ENCODE results near the gene AMPD2.
"Not testable (repeated sequence)": the region's sequence is repeated elsewhere in the genome, so short reads cannot be mapped to it uniquely, and the experiment has no call there.

The AMPD2 gene

GRCh38 chr1:109657970-109658369 lies 38.3 kb downstream of the AMPD2 start:
- FAIRE-seq = no peak
- TF ChIP-seq POLR2AphosphoS5 (IDR thresholded peaks at IDR 0.05; ENCODE audit: low read depth, low read length) (no peak), POLR2A (IDR thresholded peaks at IDR 0.05; ENCODE audit: low read depth, low read length) (no peak), TAF1 (IDR thresholded peaks at IDR 0.05; ENCODE audit: borderline replicate concordance, low read depth, low read length) (no peak)
- DNase-seq (ENCODE audit: insufficient read length) = no peak

GRCh38 chr1:109658533-109659042 lies 39.0 kb downstream of the AMPD2 start:
- TF ChIP-seq POLR2A (IDR thresholded peaks at IDR 0.05; ENCODE audit: low read depth, low read length) = no peak
- TF ChIP-seq POLR2AphosphoS5 (IDR thresholded peaks at IDR 0.05; ENCODE audit: low read depth, low read length) = no peak
- TF ChIP-seq TAF1 (IDR thresholded peaks at IDR 0.05; ENCODE audit: borderline replicate concordance, low read depth, low read length) = no peak
- FAIRE-seq = no peak
- no peak for DNase-seq (ENCODE audit: insufficient read length)

DNA sequence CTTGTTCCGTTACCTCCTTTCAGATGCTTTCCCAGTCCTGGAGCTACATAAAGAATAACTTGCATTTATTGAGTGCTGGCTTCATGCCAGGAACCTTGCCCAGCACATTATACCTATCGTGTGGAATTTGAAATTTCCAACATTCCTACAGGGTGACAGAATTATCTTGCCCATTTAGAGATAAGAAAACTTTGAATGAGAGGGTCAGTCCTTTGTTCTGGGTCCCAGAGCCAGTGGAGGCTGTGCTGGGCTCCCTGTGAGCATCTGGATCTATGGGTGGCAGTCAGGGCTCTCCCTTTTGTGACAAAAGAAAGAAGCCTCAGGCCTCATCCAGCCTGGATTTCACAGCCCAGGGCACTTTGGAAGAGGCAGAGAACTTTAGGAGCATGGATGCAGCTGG lies 39.5 kb downstream of the AMPD2 start:
- TF ChIP-seq POLR2A (IDR thresholded peaks at IDR 0.05; ENCODE audit: low read depth, low read length) (no peak), TAF1 (IDR thresholded peaks at IDR 0.05; ENCODE audit: borderline replicate concordance, low read depth, low read length) (no peak), POLR2AphosphoS5 (IDR thresholded peaks at IDR 0.05; ENCODE audit: low read depth, low read length) (no peak)
- DNase-seq (ENCODE audit: insufficient read length) (no peak), FAIRE-seq (no peak)

DNA sequence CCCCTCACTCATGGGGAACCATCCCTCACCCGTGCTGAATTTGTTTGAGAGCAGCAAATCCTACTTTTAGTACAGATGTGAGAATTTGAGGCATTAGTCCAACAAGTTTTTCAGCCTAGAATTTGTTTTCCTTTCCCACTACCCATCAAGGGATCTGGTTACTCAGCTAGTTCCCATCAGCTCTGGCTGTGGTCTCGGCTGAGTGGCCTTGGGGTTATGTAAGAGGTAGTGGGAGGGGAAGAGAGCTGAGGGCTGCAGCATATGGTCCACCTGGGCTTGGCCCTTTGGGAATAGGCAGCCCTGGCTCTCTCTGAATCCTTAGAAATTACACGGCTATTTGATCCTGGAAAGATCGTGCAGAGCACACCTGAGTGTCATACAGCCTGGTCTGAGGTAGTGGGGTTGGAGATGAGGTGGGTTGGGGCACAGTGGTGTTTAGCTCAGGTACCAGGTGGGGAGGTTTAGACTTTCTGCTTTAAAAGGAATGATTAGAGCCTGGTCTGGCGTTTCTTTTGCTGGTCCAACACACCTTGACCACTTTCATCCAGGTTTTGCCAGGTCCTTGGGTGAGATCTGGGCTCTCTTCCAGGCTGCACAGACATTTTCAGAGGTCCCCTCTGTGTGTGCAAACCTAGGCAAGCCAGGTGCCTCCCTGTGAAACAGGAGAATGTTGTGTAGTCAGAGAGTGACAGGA lies 40.5 kb downstream of the AMPD2 start:
- DNase-seq (ENCODE audit: insufficient read length) = no peak
- no peak for FAIRE-seq
- TF ChIP-seq POLR2A (IDR thresholded peaks at IDR 0.05; ENCODE audit: low read depth, low read length) (no peak), POLR2AphosphoS5 (IDR thresholded peaks at IDR 0.05; ENCODE audit: low read depth, low read length) (no peak), TAF1 (IDR thresholded peaks at IDR 0.05; ENCODE audit: borderline replicate concordance, low read depth, low read length) (no peak)

DNA sequence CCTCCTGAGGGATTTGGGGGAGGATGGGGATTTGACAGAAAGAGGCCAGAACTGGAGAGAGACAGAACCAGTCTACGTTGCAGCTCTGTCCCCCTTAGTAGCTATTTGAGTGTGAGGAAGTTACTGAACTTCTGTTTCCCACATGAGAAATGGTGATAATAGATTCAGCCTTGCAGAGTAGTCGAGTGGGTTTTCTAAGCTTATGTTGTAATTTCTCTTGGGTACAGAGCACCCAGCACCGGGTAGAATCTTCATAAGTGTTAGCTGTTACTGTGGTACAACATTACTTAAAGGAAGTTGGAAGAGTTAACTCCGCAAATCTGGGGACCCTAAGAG lies 41.0 kb downstream of the AMPD2 start:
- not testable (repeated sequence) for DNase-seq (ENCODE audit: insufficient read length); FAIRE-seq

- TF ChIP-seq POLR2A (IDR thresholded peaks at IDR 0.05; ENCODE audit: low read depth, low read length) = no peak
- TF ChIP-seq TAF1 (IDR thresholded peaks at IDR 0.05; ENCODE audit: borderline replicate concordance, low read depth, low read length) = no peak
- TF ChIP-seq POLR2AphosphoS5 (IDR thresholded peaks at IDR 0.05; ENCODE audit: low read depth, low read length) = no peak
- DNase-seq (ENCODE audit: insufficient read length) = no peak
- no peak for FAIRE-seq
These were observed 41.8 kb downstream of the AMPD2 start for GRCh38 chr1:109661391-109661790.

- TF ChIP-seq POLR2AphosphoS5 (IDR thresholded peaks at IDR 0.05; ENCODE audit: low read depth, low read length) (no peak), TAF1 (IDR thresholded peaks at IDR 0.05; ENCODE audit: borderline replicate concordance, low read depth, low read length) (no peak), POLR2A (IDR thresholded peaks at IDR 0.05; ENCODE audit: low read depth, low read length) (no peak)
- FAIRE-seq = no peak
- DNase-seq (ENCODE audit: insufficient read length) = no peak
These were observed 45.0 kb downstream of the AMPD2 start for GRCh38 chr1:109664671-109665070.

DNA sequence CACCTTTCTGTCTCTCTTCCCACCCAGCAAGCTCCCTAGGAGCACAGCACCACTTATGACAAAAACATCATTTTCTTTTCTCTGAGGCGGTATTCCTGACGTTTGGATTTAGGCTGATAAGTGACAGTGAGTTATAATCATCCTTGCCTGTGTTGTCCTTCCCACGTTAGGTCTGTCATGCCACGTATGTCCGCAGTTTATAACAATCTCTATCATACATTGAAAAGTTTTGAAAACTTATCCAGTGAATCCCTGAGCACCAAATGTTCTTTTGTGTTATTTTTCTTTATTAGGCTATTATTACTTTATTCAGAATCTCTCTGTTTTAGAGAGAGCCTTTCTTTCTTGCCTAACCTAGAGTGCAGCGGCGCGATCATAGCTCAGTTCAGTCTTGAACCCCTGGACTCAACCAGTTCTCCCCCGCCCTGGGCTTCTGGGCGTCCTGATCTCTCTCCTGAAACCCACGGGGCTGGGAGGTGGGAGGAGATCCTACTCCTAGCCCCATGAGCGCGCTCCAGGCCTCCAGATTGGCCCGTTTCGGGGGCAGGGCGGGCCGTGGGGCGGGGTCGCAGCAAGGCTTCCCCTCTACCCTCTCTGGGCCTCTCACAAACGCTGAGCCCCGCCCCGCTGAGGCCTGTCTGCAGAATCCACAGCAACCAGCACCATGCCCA lies 48.0 kb downstream of the AMPD2 start, which contains the start of gene GSTM2:
Gene GSTM2 (plus strand): TSS at position 606 of the 671 bp plus-strand sequence. CDS start 59 bp downstream, at position 665.
- TF ChIP-seq POLR2A (IDR thresholded peaks at IDR 0.05; ENCODE audit: low read depth, low read length) (no peak), TAF1 (IDR thresholded peaks at IDR 0.05; ENCODE audit: borderline replicate concordance, low read depth, low read length) (no peak), POLR2AphosphoS5 (IDR thresholded peaks at IDR 0.05; ENCODE audit: low read depth, low read length) (no peak)
- DNase-seq (ENCODE audit: insufficient read length) (peak; percentile 72), FAIRE-seq (peak; percentile 38)

- TF ChIP-seq TAF1 (IDR thresholded peaks at IDR 0.05; ENCODE audit: borderline replicate concordance, low read depth, low read length) = no peak
- no peak for TF ChIP-seq POLR2A (IDR thresholded peaks at IDR 0.05; ENCODE audit: low read depth, low read length)
- TF ChIP-seq POLR2AphosphoS5 (IDR thresholded peaks at IDR 0.05; ENCODE audit: low read depth, low read length) = no peak
- FAIRE-seq (no peak), DNase-seq (ENCODE audit: insufficient read length) (no peak)
These were observed 48.6 kb downstream of the AMPD2 start for GRCh38 chr1:109668123-109668775.

DNA sequence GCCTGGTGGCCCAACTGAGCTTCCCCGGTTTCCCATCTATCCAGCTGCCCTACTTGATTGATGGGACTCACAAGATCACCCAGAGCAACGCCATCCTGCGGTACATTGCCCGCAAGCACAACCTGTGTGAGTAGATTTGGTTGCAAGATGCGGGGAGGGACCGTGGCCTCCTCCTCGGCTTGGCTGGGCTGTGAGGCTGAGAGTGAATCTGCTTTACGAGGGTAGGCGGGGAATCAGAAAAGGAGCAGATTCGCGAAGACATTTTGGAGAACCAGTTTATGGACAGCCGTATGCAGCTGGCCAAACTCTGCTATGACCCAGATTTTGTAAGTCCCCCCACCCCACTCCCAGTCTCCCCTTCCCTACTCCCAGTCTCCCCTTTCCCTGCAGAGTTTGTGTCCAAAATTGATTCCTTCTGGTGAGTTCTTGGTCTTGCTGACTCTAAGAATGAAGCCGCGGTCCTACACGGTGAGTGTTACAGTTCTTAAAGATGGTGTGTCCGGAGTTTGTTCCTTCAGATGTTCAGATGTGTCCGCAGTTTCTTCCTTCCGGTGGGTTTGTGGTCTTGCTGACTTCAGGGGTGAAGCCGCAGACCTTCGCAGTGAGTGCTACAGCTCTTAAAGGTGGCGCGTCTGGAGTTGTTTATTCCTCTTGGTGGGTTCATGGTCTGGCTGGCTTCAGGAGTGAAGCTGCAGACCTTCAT lies 49.8 kb downstream of the AMPD2 start:
- TF ChIP-seq POLR2AphosphoS5 (IDR thresholded peaks at IDR 0.05; ENCODE audit: low read depth, low read length) = no peak
- no peak for TF ChIP-seq TAF1 (IDR thresholded peaks at IDR 0.05; ENCODE audit: borderline replicate concordance, low read depth, low read length)
- no peak for TF ChIP-seq POLR2A (IDR thresholded peaks at IDR 0.05; ENCODE audit: low read depth, low read length)
- DNase-seq (ENCODE audit: insufficient read length) (no peak), FAIRE-seq (no peak)

- DNase-seq (ENCODE audit: insufficient read length); FAIRE-seq: not testable (repeated sequence)
These were observed 50.3 kb downstream of the AMPD2 start for GRCh38 chr1:109669949-109670302.
